ENCODE results near the gene METTL5.

METTL5 gene

GRCh38 chr2:169840747-169841142 is 16.0 kb upstream of the METTL5 start:
- TF ChIP-seq ZFX (IDR thresholded peaks at IDR 0.05) (no peak), CTCF (conservative IDR thresholded peaks at IDR 0.05) (no peak)
- H3K27ac ChIP-seq, result no peak overlapping the region

DNA sequence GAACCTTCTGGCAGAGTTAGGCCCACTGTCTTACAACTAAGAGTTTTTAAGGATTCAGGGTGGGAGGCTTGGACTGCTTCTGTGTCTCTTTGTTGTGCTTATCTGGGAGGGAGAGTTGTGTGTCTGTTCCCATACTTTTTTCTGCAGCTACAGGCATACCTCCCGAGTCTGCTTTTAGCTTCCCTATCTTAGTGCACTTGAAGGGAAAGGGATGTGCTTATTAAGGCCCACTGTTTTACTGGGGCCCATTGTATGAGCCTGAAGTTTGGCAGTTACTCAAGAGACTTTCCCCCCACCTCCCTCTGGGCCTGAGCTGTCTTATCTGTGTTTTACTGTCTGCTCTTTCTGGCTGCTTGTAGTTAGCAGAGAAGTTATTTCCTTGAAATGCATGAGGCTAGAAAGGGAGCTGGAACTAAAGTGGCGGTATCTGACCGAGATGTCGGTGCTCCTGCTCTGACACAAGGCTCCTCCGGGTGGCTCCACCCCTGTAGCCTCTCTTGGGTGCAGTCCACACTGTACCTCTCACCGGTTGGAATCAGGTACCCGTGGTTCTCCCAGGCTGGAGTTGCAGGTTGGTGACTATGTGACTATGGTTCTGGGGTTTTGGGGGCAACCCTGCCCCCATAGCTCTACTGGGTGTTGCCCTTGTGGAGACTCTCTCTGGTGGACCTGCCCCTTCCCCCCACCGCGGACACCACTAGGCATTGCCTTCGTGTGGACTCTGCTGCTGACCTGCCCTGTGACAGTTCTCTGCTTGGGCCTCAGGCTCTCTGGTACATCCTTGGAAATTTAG is 15.4 kb upstream of the METTL5 start:
- TF ChIP-seq CTCF (conservative IDR thresholded peaks at IDR 0.05) (no peak), ZFX (IDR thresholded peaks at IDR 0.05) (no peak)
- no peak overlapping the region for H3K27ac ChIP-seq

DNA sequence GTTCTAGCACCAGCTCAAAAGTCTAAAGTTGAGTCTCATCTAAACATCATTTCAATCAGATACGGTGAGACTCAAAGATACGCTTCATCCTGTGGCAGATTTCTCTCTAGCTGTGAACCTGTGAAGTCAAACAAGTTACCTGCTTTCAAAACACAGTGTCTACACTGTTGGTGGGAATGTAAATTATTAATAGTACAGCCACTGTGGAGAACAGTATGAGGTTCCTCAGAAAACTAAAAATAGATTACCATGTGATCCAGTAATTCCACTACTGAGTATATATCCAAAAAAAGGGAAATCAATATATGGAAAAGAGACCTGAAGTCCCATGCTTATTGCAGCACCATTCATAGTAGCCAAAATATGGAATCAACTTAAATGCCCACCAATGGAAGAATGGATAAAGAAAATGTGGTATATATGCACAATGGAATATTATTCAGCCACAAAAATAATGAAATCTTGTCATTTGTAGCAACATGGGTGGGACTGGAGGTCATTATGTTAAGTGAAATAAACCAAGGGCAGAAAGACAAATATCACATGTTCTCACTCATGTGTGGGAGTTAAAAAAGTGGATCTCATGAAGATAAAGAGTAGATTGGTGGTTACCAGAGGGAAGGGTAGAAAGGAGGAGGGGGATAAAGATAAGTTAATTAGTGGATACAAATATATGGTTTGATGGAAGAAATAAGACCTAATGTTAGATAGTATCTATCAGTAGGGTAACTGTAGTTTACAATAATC is 14.2 kb upstream of the METTL5 start:
- TF ChIP-seq ZFX (IDR thresholded peaks at IDR 0.05) (no peak), CTCF (conservative IDR thresholded peaks at IDR 0.05) (no peak)

GRCh38 chr2:169834401-169834800 is 9.7 kb upstream of the METTL5 start:
- H3K27ac ChIP-seq, result no peak overlapping the region
- no peak for TF ChIP-seq ZFX (IDR thresholded peaks at IDR 0.05)
- no peak for TF ChIP-seq CTCF (conservative IDR thresholded peaks at IDR 0.05)

More for the DNA sequence above, 14.2 kb upstream of the METTL5 start:
- H3K27ac ChIP-seq, result no peak overlapping the region

GRCh38 chr2:169828141-169828811 is 3.6 kb upstream of the METTL5 start:
- H3K27ac ChIP-seq, result peak overlapping the region; percentile 87

GRCh38 chr2:169827272-169828140 is 2.8 kb upstream of the METTL5 start, which contains the start of gene UBR3:
Gene UBR3 (plus strand): TSS chr2:169827454. CDS start chr2:169827508, 54 bp downstream.
- H3K27ac ChIP-seq, result peak within 1 kb of the TSS; percentile 87
- TF ChIP-seq CTCF (conservative IDR thresholded peaks at IDR 0.05) (peak; percentile 17; the same call in 1 of the 2 replicates), ZFX (IDR thresholded peaks at IDR 0.05) (peak; percentile 98)

More at GRCh38 chr2:169828141-169828811, 3.6 kb upstream of the METTL5 start:
- no peak for TF ChIP-seq ZFX (IDR thresholded peaks at IDR 0.05)
- TF ChIP-seq CTCF (conservative IDR thresholded peaks at IDR 0.05), result no peak
